ENCODE data around the gene CELF4. TPM values are rescaled to one million over a fixed set of nuclear protein-coding genes. Genes with fewer than 3 reads are reported as not detected.

CELF4 gene
- total and polyA plus RNA-seq, 2 donors (not counting 3 experiments of a cell fraction or from before 2014, with no cell fraction given), result not detected

GRCh38 chr18:37572736-37573135 lies 7.1 kb upstream of the CELF4 start:
- Histone ChIP-seq H3K4me3 (replicated peaks in 1 of 3; ENCODE audit: insufficient read depth in 1 of 3, low read depth in 1 of 3, low read length in 3 of 3) (no peak overlapping the region), H3K27me3 (ENCODE audit: control insufficient read depth in 2 of 2, insufficient read depth in 2 of 2, low read length in 2 of 2) (peaks cover 11 to 13% of the 10 kb centered on the region in 2 experiments), H3K27ac (ENCODE audit: insufficient read depth, low read depth, low read length) (no peak overlapping the region), H3K4me1 (ENCODE audit: control insufficient read depth, extremely low read depth, insufficient read depth, low read length) (no peaks in the 10 kb centered on the region), H4K20me1 (replicated peaks; ENCODE audit: control insufficient read depth, extremely low read depth, insufficient read depth, low read length) (no peaks in the 10 kb centered on the region), H3K4me2 (ENCODE audit: insufficient read depth, low read length) (no peak overlapping the region), H2AFZ (ENCODE audit: low read depth, low read length) (no peak overlapping the region), H3K79me2 (ENCODE audit: control insufficient read depth, insufficient read depth, low read length) (no peaks in the 10 kb centered on the region), H3K9me1 (replicated peaks; ENCODE audit: control insufficient read depth, extremely low read depth, insufficient read depth, low read length) (no peaks in the 10 kb centered on the region), H3K9ac (replicated peaks; ENCODE audit: extremely low read depth, insufficient read depth, low read length) (no peak overlapping the region), H3K9me3 (replicated peaks; ENCODE audit: control insufficient read depth, insufficient read depth, low read length) (no peaks in the 10 kb centered on the region), H3K36me3 (ENCODE audit: control insufficient read depth in 2 of 2, extremely low read depth in 1 of 2, insufficient read depth in 2 of 2, low read length in 2 of 2) (no peaks in the 10 kb centered on the region)
- DNase-seq (ENCODE audit: low read depth, low spot score) (no peak), FAIRE-seq (no peak)
- no TSS peak for BruUV-seq (replicated peaks)
- CTCF ChIA-PET, result no interaction called here
- no peak for TF ChIP-seq POLR2AphosphoS5 (IDR thresholded peaks at IDR 0.05; ENCODE audit: insufficient read depth, low read depth, low read length)
- no peak for TF ChIP-seq GATA2 (IDR thresholded peaks at IDR 0.05; ENCODE audit: insufficient read depth, insufficient read length, low read depth, low read length)
- no peak for TF ChIP-seq MAX (IDR thresholded peaks at IDR 0.05; ENCODE audit: insufficient read depth, insufficient read length)
- TF ChIP-seq EZH2 (IDR thresholded peaks at IDR 0.05; ENCODE audit: borderline replicate concordance, low read depth, low read length, severe bottlenecking), result no peak
- TF ChIP-seq MYC (IDR thresholded peaks at IDR 0.05; ENCODE audit: low read depth, low read length), result no peak
- no peak for TF ChIP-seq JUN (IDR thresholded peaks at IDR 0.05; ENCODE audit: borderline replicate concordance, insufficient read depth, insufficient read length, low read depth)
- no peak for TF ChIP-seq FOS (IDR thresholded peaks at IDR 0.05; ENCODE audit: borderline replicate concordance, insufficient read depth, low read length)
- TF ChIP-seq, protein P1, sequence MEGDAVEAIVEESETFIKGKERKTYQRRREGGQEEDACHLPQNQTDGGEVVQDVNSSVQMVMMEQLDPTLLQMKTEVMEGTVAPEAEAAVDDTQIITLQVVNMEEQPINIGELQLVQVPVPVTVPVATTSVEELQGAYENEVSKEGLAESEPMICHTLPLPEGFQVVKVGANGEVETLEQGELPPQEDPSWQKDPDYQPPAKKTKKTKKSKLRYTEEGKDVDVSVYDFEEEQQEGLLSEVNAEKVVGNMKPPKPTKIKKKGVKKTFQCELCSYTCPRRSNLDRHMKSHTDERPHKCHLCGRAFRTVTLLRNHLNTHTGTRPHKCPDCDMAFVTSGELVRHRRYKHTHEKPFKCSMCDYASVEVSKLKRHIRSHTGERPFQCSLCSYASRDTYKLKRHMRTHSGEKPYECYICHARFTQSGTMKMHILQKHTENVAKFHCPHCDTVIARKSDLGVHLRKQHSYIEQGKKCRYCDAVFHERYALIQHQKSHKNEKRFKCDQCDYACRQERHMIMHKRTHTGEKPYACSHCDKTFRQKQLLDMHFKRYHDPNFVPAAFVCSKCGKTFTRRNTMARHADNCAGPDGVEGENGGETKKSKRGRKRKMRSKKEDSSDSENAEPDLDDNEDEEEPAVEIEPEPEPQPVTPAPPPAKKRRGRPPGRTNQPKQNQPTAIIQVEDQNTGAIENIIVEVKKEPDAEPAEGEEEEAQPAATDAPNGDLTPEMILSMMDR (IDR thresholded peaks at IDR 0.05; ENCODE audit: extremely low read depth in 1 of 2, insufficient read depth in 1 of 2, low read depth in 1 of 2, low read length in 2 of 2), result no peak
- TF ChIP-seq POLR2A (IDR thresholded peaks at IDR 0.05; ENCODE audit: low read depth, low read length), result no peak
- intact Hi-C loops (cut with micrococcal nuclease) (no loop called here), dilution Hi-C loops (cut with MboI; ENCODE audit: extremely low pct_ligation_motif_present, low sequenced_read_pairs) (no loop called here)
- POLR2A ChIA-PET, result no interaction called here
